Esophagus muscularis mucosa (tissue), 4 donors: Measurements from ENCODE around the gene TPGS1. TPM values are rescaled to one million over a fixed set of nuclear protein-coding genes. Genes with fewer than 3 reads are reported as not detected.

Experiments
- DNase-seq: peaks from one replicate; pipeline ENCODE4 v3.0.0-alpha.2; 2017; ENCODE audit errors: extremely low spot score
- H3K27ac ChIP-seq, 4 donors: fragments of 200-600 bp; sonication (generic); replicated peaks in 1 of 4; 1 replicate in 3 of 4; 2 replicates in 1 of 4; pipeline ENCODE4 v1.5.1; 2016 to 2019; ENCODE audit warnings: mild to moderate bottlenecking in 1 of 4
- H3K27me3 ChIP-seq, 4 donors: fragments of 200-600 bp; sonication (generic); one replicate each; pipeline versions ENCODE4 v1.5.1 to v1.6.0; 2016 to 2019
- H3K36me3 ChIP-seq, 4 donors: fragments of 200-600 bp; sonication (generic); one replicate each; pipeline ENCODE4 v1.5.1; 2016 to 2019
- H3K4me1 ChIP-seq, 4 donors: fragments of 200-600 bp; sonication (generic); one replicate each; pipeline ENCODE4 v1.5.1; 2016 to 2019
- H3K4me3 ChIP-seq, 4 donors: fragments of 200-600 bp; sonication (generic); 1 replicate in 2 of 4; 2 replicates in 2 of 4; pipeline ENCODE4 v1.5.1; 2016 to 2019; ENCODE audit warnings: mild to moderate bottlenecking in 4 of 4, moderate library complexity in 1 of 4
- H3K9me3 ChIP-seq, 4 donors: fragments of 200-600 bp; sonication (generic); 1 replicate in 3 of 4; 2 replicates in 1 of 4; pipeline ENCODE4 v1.5.1; 2016 to 2019
- EP300 ChIP-seq: sonication (generic); formaldehyde crosslinking; IDR thresholded peaks from one replicate; pipeline ENCODE4 v1.6.1; 2017; ENCODE audit warnings: antibody characterized with exemption
- POLR2A ChIP-seq: fragments of 450-650 bp; IDR thresholded peaks from one replicate; pipeline ENCODE4 v1.6.1; 2017; ENCODE audit warnings: antibody characterized with exemption, moderate library complexity, mild to moderate bottlenecking, low read depth
- POLR2AphosphoS5 ChIP-seq, 2 donors: sonication (generic); formaldehyde crosslinking; IDR thresholded peaks; one replicate each; pipeline ENCODE4 v1.6.1; 2017; ENCODE audit warnings: antibody characterized with exemption in 2 of 2
- WGBS: methylation state at CpG from one replicate; pipeline ENCODE4 v1.1.5; 2018; 5-methylcytosine and 5-hydroxymethylcytosine counted together
- intact Hi-C: fragments of 100-400 bp; cut with DNase I; formaldehyde crosslinking; loops from one replicate; pipeline ENCODE4 v1.15.1; 2023
- total RNA-seq, 4 donors: library from RNA; depleted of rRNA; stranded (reverse); fragments of >200 nt; gene quantifications; one replicate each; pipeline versions ENCODE4 v1.1.0 to v1.2.1, GENCODE V29; 2016
- TF ChIP-seq, protein P1 (sequence below), 3 experiments: fragments of 200-600 bp in 2 of 3; fragments of 450-650 bp in 1 of 3; sonication (generic) in 2 of 3; IDR thresholded peaks; one replicate each; pipeline ENCODE4 v1.5.1; 2017 to 2019; ENCODE audit warnings: antibody characterized with exemption in 3 of 3, mild to moderate bottlenecking in 2 of 3, moderate library complexity in 1 of 3

Gene TPGS1
- total RNA-seq, 4 donors from 2014 or later = 61.7 to 86.6 (median 64.4) TPM

DNA sequence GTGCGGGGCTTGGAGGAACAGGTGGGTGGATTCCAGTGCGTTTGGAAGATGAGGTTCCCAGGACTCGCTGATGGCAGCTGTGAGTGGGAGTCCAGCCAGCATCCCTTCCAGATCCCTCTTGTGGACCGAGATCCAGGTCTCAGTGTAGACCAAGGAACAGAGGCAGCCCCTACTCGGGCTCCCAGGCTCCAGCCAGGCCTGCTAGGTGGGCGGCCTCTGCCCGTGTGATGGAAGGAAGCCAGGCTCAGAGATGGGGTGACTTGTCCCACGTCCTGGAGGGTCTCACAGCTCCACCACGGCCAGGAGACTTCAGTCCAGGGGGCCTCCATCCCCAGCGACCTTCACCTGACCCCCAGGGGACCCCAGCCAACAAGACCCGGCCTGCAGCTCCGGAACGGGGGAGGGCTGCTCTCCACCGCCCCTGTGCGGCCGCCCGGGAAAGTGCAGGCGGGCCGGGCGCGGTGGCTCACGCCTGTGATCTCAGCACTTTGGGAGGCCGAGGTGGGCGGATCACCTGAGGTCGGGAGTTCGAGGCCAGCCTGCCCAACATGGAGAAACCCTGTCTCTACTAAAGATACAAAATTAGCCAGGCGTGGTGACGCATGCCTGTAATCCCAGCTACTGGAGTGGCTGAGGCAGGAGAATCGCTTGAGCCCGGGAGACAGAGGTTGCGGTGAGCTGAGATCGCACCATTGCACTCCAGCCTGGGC is 11.7 kb upstream of the TPGS1 start:
- no peak for DNase-seq
- Histone ChIP-seq H3K36me3 (no peaks in the 10 kb centered on the region), H3K9me3 (no peaks in the 10 kb centered on the region), H3K4me3 (no peak overlapping the region), H3K27me3 (peaks cover 3 to 59% (median 37%) of the 10 kb centered on the region in 4 donors), H3K27ac (no peak overlapping the region), H3K4me1 (peaks cover 8 to 31% (median 24%) of the 10 kb centered on the region in 4 donors)
- WGBS = 45% methylated on average over 10 of the region's 32 CpGs
- intact Hi-C loops = no loop called here
- TF ChIP-seq POLR2AphosphoS5 (IDR thresholded peaks at IDR 0.05) (no peak), EP300 (no peak), POLR2A (no peak)
- TF ChIP-seq, protein P1, sequence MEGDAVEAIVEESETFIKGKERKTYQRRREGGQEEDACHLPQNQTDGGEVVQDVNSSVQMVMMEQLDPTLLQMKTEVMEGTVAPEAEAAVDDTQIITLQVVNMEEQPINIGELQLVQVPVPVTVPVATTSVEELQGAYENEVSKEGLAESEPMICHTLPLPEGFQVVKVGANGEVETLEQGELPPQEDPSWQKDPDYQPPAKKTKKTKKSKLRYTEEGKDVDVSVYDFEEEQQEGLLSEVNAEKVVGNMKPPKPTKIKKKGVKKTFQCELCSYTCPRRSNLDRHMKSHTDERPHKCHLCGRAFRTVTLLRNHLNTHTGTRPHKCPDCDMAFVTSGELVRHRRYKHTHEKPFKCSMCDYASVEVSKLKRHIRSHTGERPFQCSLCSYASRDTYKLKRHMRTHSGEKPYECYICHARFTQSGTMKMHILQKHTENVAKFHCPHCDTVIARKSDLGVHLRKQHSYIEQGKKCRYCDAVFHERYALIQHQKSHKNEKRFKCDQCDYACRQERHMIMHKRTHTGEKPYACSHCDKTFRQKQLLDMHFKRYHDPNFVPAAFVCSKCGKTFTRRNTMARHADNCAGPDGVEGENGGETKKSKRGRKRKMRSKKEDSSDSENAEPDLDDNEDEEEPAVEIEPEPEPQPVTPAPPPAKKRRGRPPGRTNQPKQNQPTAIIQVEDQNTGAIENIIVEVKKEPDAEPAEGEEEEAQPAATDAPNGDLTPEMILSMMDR (IDR thresholded peaks at IDR 0.05) = peak; percentile 35 to 77 (median 46)

DNA sequence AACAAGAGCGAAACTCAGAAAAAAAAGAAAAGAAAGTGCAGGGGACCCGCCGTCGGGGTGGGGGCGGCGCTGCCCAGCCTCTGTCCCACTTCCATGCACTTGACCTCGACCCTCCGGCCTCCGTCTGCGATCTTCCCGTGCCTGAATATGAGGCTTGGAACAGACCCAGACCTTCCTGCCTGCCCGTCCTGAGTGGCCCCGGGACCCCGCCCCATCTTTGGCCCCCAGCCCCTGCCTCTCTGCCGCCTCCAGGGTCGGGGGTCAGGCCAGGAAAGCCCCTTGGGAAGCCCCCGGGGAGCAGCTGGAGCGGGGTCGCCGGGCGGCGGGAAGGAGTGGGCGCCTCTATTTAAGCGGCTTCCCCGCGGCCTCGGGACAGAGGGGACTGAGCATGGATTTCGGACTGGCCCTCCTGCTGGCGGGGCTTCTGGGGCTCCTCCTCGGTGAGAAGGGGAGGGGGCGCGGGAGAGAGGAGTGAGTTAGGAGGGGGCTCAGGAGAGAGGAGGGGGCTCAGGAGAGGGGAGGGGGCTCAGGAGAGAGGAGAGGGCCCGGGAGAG is 11.1 kb upstream of the TPGS1 start, which contains the start of gene MADCAM1:
TSS of gene MADCAM1 (plus strand) at position 375 of the 554 bp plus-strand sequence. CDS start at position 389, 14 bp downstream.
- TF ChIP-seq POLR2A = no peak
- WGBS = 9% methylated on average over 20 of the region's 33 CpGs
- Histone ChIP-seq H3K9me3 (no peaks in the 10 kb centered on the region), H3K4me1 (peaks cover 8 to 31% (median 24%) of the 10 kb centered on the region in 4 donors), H3K36me3 (no peaks in the 10 kb centered on the region), H3K27me3 (peaks cover 3 to 63% (median 37%) of the 10 kb centered on the region in 4 donors), H3K27ac (no peak within 1 kb of the TSS), H3K4me3 (peak within 1 kb of the TSS in 1 of 4 donors; percentile 39)
- no peak for DNase-seq
- intact Hi-C loops = no loop called here

DNA sequence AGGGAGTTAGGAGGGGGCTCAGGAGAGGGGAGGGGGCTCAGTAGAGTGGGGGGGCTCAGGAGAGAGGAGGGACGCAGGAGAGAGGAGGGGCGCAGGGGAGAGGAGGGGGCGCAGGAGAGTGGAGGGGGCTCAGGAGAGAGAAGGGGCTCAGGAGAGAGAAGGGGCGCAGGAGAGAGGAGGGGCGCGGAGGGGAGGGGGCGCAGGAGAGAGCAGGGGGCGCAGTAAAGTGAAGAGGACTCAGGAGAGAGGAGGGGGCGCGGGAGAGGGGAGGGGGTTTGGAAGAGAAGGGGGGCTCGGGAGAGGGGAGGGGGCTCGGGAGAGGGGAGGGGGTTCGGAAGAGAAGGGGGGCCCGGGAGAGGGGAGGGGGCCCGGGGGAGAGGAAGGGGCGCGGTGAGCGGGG is 10.3 kb upstream of the TPGS1 start:
- DNase-seq = no peak
- TF ChIP-seq EP300 = no peak
- no peak for TF ChIP-seq POLR2AphosphoS5 (IDR thresholded peaks at IDR 0.05)
- no peak for TF ChIP-seq POLR2A
- no peak overlapping the region for H3K4me3 ChIP-seq
- H3K27ac ChIP-seq = no peak overlapping the region
- H3K9me3 ChIP-seq = no peaks in the 10 kb centered on the region
- peaks cover 3 to 63% (median 37%) of the 10 kb centered on the region in 4 donors for H3K27me3 ChIP-seq
- peaks cover 8 to 31% (median 23%) of the 10 kb centered on the region in 4 donors for H3K4me1 ChIP-seq
- H3K36me3 ChIP-seq = no peaks in the 10 kb centered on the region
- 8% methylated on average over 18 of the region's 18 CpGs for WGBS
- intact Hi-C loops = no loop called here

DNA sequence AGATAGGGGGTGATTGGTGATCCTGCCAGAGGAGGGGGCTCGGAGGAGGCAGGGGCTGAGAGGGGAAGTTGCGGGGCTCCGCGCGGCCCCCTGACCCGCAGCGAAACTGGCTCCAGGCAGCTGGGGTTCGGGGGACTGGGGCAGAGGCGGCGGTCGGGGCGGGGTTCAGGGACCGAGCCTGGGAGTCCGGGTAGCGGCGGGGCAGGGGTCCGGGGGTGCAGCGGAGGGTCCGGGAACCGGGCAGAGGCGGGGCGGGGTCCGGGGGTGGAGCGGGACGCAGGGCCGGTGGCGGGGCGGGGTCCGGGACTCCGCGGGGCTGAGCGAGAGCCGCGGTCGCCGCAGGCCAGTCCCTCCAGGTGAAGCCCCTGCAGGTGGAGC is 9.8 kb upstream of the TPGS1 start:
- WGBS = 6% methylated on average over 16 of the region's 36 CpGs
- H3K27me3 ChIP-seq = peaks cover 3 to 63% (median 37%) of the 10 kb centered on the region in 4 donors
- peak overlapping the region; percentile 13 to 39 (median 24) for H3K4me3 ChIP-seq
- peaks cover 8 to 31% (median 23%) of the 10 kb centered on the region in 4 donors for H3K4me1 ChIP-seq
- no peaks in the 10 kb centered on the region for H3K9me3 ChIP-seq
- H3K36me3 ChIP-seq = no peaks in the 10 kb centered on the region
- intact Hi-C loops = no loop called here
- no peak for DNase-seq
- H3K27ac ChIP-seq = no peak overlapping the region
- TF ChIP-seq, protein P1 (IDR thresholded peaks at IDR 0.05) = no peak
- no peak for TF ChIP-seq POLR2AphosphoS5 (IDR thresholded peaks at IDR 0.05)
- TF ChIP-seq EP300 = no peak
- TF ChIP-seq POLR2A = no peak

DNA sequence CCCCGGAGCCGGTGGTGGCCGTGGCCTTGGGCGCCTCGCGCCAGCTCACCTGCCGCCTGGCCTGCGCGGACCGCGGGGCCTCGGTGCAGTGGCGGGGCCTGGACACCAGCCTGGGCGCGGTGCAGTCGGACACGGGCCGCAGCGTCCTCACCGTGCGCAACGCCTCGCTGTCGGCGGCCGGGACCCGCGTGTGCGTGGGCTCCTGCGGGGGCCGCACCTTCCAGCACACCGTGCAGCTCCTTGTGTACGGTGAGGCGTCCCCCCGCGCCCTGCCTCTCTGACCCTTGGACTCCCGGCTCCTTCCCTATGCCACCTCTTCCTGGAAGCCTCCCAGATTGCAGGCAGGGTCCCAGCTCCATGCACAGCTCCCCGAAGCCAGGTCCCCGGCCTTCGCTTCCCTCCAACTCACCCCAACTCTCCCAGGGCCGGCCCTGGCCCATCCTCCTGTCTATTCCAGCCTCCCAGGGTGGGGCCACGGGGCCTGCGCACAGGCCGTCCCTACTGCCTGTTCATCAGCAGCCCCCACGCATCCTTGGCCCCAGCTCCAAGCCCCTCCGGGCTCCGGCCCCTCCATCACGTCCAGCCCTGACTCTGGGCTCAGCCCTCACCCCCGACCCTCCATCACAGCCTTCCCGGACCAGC is 9.3 kb upstream of the TPGS1 start:
- Histone ChIP-seq H3K27ac (no peak overlapping the region), H3K9me3 (no peaks in the 10 kb centered on the region), H3K4me1 (peaks cover 8 to 31% (median 23%) of the 10 kb centered on the region in 4 donors), H3K4me3 (peak overlapping the region; percentile 13 to 39 (median 24)), H3K36me3 (no peaks in the 10 kb centered on the region), H3K27me3 (peaks cover 3 to 63% (median 37%) of the 10 kb centered on the region in 4 donors)
- TF ChIP-seq POLR2A = no peak
- no peak for TF ChIP-seq POLR2AphosphoS5 (IDR thresholded peaks at IDR 0.05)
- no peak for TF ChIP-seq EP300
- TF ChIP-seq, protein P1 (IDR thresholded peaks at IDR 0.05) = no peak
- WGBS = 16% methylated on average over 9 of the region's 50 CpGs
- DNase-seq = no peak
- intact Hi-C loops = no loop called here
